HCT116 (cell line): ENCODE results near the gene GNAT1. TPM values are rescaled to one million over a fixed set of nuclear protein-coding genes. Genes with fewer than 3 reads are reported as not detected.
A peak's percentile ranks its signal among the peaks of the same experiment; 100 is the strongest.

Source experiments
- ATAC-seq: fragments of 200-7000 bp; cut with Tn5 transposase; 2 replicates; pipeline ENCODE4 v1.9.1; 2020; ENCODE audit warnings: mild to moderate bottlenecking, moderate library complexity
- BruUV-seq: library from RNA; stranded (reverse); fragments of 400-500 nt; replicated peaks from 2 replicates; lab custom pipeline; 2021; lab: Mats Ljungman, UMichigan
- CTCF ChIA-PET: fragments of 300-600 bp; sonication (Branson Sonifier 250); formaldehyde crosslinking; loops from one replicate; lab custom pipeline; 2021; ENCODE audit warnings: antibody characterized with exemption; lab: Charles Lee
- POLR2A ChIA-PET: fragments of 300-600, 350-600 bp; sonication (Branson Sonifier 250); formaldehyde crosslinking; loops from one replicate; lab custom pipeline; 2021; ENCODE audit warnings: antibody characterized with exemption; lab: Charles Lee
- RAD21 ChIA-PET, 2 experiments: fragments of 300-600 bp; sonication (Branson Sonifier 250); formaldehyde crosslinking; loops; one replicate each; lab custom pipeline; 2023; ENCODE audit warnings: low total read pairs in 2 of 2; ENCODE audit not compliant: uncharacterized antibody in 2 of 2, unreplicated experiment in 2 of 2, low non-redundant PET in 1 of 2; lab: Charles Lee
- DNase-seq: peaks from one replicate; pipeline ENCODE4 v3.0.0-alpha.2; 2010; ENCODE audit warnings: low read depth, low spot score
- H2AFZ ChIP-seq: fragments of 200-600 bp; shearing (Covaris generic), sonication (generic); 2 replicates; pipeline ENCODE4 v1.6.1; 2017; ENCODE audit warnings: low read depth, mixed run types, mixed read lengths, antibody characterized with exemption, low read length; ENCODE audit not compliant: poor library complexity, severe bottlenecking
- H3K27ac ChIP-seq: 2 replicates; pipeline ENCODE4 v1.5.1; 2012; ENCODE audit warnings: low read depth, low read length
- H3K27me3 ChIP-seq: fragments of 200-600 bp; sonication (generic); 2 replicates; pipeline ENCODE4 v1.6.1; 2016; ENCODE audit warnings: mixed run types, low read length, mixed read lengths; ENCODE audit not compliant: insufficient read depth
- H3K36me3 ChIP-seq, 2 experiments: fragments of 200-500 bp in 1 of 2; fragments of 200-600 bp in 1 of 2; sonication (Bioruptor generic) in 1 of 2; sonication (generic) in 1 of 2; 2 replicates each; pipeline versions ENCODE4 v1.5.1 to v1.6.1; 2014 to 2016; ENCODE audit warnings: low read length in 2 of 2, inconsistent platforms in 1 of 2, mixed read lengths in 1 of 2, mixed run types in 1 of 2; ENCODE audit not compliant: insufficient read depth in 2 of 2, control insufficient read depth in 1 of 2
- H3K4me1 ChIP-seq, 2 experiments: fragments of 200-600 bp in 1 of 2; sonication (generic) in 1 of 2; 2 replicates each; pipeline versions ENCODE4 v1.5.1 to v1.6.1; 2012 to 2017; ENCODE audit warnings: low read length in 2 of 2, inconsistent platforms in 1 of 2, mild to moderate bottlenecking in 1 of 2, mixed read lengths in 1 of 2, mixed run types in 1 of 2, moderate library complexity in 1 of 2; ENCODE audit not compliant: insufficient read depth in 2 of 2, control insufficient read depth in 1 of 2
- H3K4me2 ChIP-seq: fragments of 200-600 bp; sonication (generic); 2 replicates; pipeline ENCODE4 v1.6.1; 2017; ENCODE audit warnings: mixed run types, low read length, mixed read lengths
- H3K4me3 ChIP-seq, 2 experiments: fragments of 200-600 bp in 1 of 2; sonication (generic) in 1 of 2; replicated peaks in 1 of 2; 2 replicates each; pipeline ENCODE4 v1.5.1; 2011 to 2016; ENCODE audit warnings: low read length in 2 of 2, control low read depth in 1 of 2, low read depth in 1 of 2, mild to moderate bottlenecking in 1 of 2, mixed read lengths in 1 of 2, mixed run types in 1 of 2
- H3K79me2 ChIP-seq: fragments of 200-600 bp; sonication (generic); 2 replicates; pipeline ENCODE4 v1.6.1; 2017; ENCODE audit warnings: mild to moderate bottlenecking, mixed run types, low read length, moderate library complexity, mixed read lengths; ENCODE audit not compliant: insufficient read depth
- H3K9ac ChIP-seq: fragments of 200-600 bp; sonication (generic); 2 replicates; pipeline ENCODE4 v1.6.1; 2016; ENCODE audit warnings: low read length, mixed read lengths
- H3K9me2 ChIP-seq: fragments of 200-600 bp; sonication (generic), shearing (Covaris generic); 2 replicates; pipeline ENCODE4 v1.6.1; 2017; ENCODE audit warnings: mixed run types, mild to moderate bottlenecking, moderate library complexity; ENCODE audit not compliant: insufficient read depth
- H3K9me3 ChIP-seq, 2 experiments: fragments of 200-500 bp in 1 of 2; fragments of 200-600 bp in 1 of 2; sonication (Bioruptor generic) in 1 of 2; sonication (generic) in 1 of 2; 2 replicates each; pipeline ENCODE4 v1.6.1; 2014 to 2017; ENCODE audit warnings: low read length in 2 of 2, mixed read lengths in 2 of 2, inconsistent platforms in 1 of 2, low read depth in 1 of 2, mild to moderate bottlenecking in 1 of 2, mixed run types in 1 of 2, moderate library complexity in 1 of 2; ENCODE audit not compliant: control insufficient read depth in 1 of 2, insufficient read depth in 1 of 2
- H4K20me1 ChIP-seq: fragments of 200-600 bp; sonication (generic), shearing (Covaris generic); 2 replicates; pipeline ENCODE4 v1.6.1; 2017; ENCODE audit warnings: mixed run types, mild to moderate bottlenecking, moderate library complexity; ENCODE audit not compliant: insufficient read depth
- CBX3 ChIP-seq: IDR thresholded peaks from 2 replicates; pipeline ENCODE4 v1.6.1; 2012; ENCODE audit warnings: low read depth
- CEBPB ChIP-seq: IDR thresholded peaks from 2 replicates; pipeline ENCODE4 v1.6.1; 2012; ENCODE audit warnings: low read depth
- EZH2phosphoT487 ChIP-seq: fragments of 200-600 bp; IDR thresholded peaks from 2 replicates; pipeline ENCODE4 v1.6.1; 2018; ENCODE audit warnings: antibody characterized with exemption, borderline replicate concordance
- FOSL1 ChIP-seq: IDR thresholded peaks from 2 replicates; pipeline ENCODE4 v1.6.1; 2012; ENCODE audit warnings: low read depth
- REST ChIP-seq: IDR thresholded peaks from 2 replicates; pipeline ENCODE4 v1.6.1; 2012; ENCODE audit warnings: low read depth
- SIN3A ChIP-seq: IDR thresholded peaks from 2 replicates; pipeline ENCODE4 v1.6.1; 2012; ENCODE audit warnings: low read depth
- YY1 ChIP-seq: IDR thresholded peaks from 2 replicates; pipeline ENCODE4 v1.6.1; 2011; ENCODE audit warnings: low read length, low read depth, moderate library complexity, mild to moderate bottlenecking; ENCODE audit not compliant: insufficient replicate concordance; ENCODE audit errors: extremely low read depth
- intact Hi-C: fragments of 100-400 bp; cut with micrococcal nuclease; formaldehyde crosslinking; loops from 2 replicates; pipeline ENCODE4 v1.10.0; 2022
- total RNA-seq: library from RNA; stranded (reverse); gene quantifications from one replicate; pipeline ENCODE4 v1.2.1, GENCODE V29; 2021; ENCODE audit not compliant: unreplicated experiment
- TF ChIP-seq, protein P1 (sequence below): IDR thresholded peaks from 2 replicates; pipeline ENCODE4 v1.6.1; 2012

The GNAT1 gene
- total RNA-seq, 1 experiment from 2014 or later: not detected

DNA sequence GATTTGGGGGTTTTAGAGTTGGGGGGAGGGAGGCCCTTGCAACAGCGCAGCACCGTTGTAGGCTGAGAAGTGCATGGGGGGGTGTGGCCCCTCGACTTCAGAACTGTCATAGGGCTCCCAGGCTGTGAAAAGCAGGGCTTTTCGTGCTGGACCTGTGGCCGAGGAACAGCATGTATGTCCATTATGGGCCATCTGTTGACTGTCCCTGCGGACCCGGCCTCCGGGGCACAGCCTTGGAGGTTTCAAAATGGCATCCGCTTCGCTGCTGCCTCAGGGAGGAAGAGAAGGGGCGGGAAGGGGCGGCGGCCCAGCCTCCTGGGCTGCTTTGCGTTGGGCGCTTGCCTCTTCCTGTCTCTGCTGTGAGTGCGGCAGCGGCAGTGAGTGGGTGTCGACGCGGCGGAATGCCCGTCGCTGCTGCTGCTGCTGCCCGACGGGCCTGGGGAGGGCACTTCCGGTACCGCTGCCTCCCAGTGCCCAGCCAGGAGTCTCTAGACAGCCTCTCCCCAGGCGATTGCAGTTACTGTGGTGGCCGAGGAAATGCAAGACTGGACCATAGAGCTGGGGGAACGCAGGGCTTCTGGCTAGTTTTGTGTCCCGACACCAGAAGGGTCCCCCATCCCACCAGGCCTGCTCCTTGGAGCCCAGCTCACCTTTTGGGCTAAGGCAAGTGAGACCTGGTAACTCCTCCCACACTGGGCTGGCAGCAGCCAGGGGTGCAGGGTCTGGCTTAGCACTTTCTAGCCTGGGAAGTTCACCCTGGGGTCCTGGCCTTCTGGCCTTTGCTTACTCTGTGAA lies 46.5 kb downstream of the GNAT1 start:
- ChIA-PET CTCF (interaction anchor here (0.6 kb wide), 1 partner anchor 9 kb away, joined by 3 read pairs; no protein-coding TSS in a partner anchor), POLR2A (interaction anchor here (0.6 to 3.5 kb wide), 2 partner anchors 9 to 60 kb away, joined by 3 to 34 read pairs; no protein-coding TSS in a partner anchor), RAD21 (no interaction called here)
- no TSS peak for BruUV-seq
- Histone ChIP-seq H3K9me3 (no peaks in the 10 kb centered on the region), H3K36me3 (peaks cover 0 to 5% of the 10 kb centered on the region in 2 experiments; a peak in 1 of 4 replicates), H4K20me1 (0 out of 2 replicates have a peak, but pooled peaks cover 4% of the 10 kb centered on the region), H3K9me2 (no peaks in the 10 kb centered on the region), H3K4me1 (peaks cover 43 to 59% of the 10 kb centered on the region in 2 experiments), H3K27me3 (no peaks in the 10 kb centered on the region), H2AFZ (no peak overlapping the region), H3K4me3 (peak overlapping the region; percentile 80 to 89), H3K9ac (peak overlapping the region; percentile 79), H3K79me2 (peaks cover 67% of the 10 kb centered on the region), H3K27ac (peak overlapping the region; percentile 81), H3K4me2 (peak overlapping the region; percentile 86)
- DNase-seq (no peak), ATAC-seq (peak; percentile 6; the same call in 1 of the 2 replicates)
- peak; percentile 48 for TF ChIP-seq YY1
- TF ChIP-seq, protein P1, sequence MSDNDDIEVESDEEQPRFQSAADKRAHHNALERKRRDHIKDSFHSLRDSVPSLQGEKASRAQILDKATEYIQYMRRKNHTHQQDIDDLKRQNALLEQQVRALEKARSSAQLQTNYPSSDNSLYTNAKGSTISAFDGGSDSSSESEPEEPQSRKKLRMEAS: no peak
- intact Hi-C loops: no loop called here

DNA sequence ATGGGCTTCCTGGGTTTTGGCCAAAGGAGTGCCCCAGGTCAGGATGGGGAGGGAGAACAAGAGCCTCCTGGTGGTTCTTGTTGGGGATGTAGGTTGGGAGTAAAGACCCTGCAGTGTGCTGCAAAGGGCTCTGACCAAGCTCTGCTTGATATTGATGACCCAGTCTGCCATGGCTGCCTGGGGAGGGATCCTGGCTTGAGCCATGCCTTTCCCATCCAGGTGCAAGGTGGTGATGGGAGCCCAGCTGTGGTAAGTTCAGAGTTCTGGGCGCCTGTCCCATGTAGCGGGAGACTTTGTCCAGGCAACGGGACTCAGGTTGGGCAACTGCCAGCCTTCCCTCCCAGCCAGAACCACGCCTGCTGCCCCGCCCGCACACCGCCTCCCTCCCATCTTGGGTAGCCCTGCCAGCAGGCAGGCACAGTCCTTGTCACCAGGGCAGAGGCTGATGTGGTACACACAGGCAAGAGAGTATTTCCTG lies 47.2 kb downstream of the GNAT1 start:
- BruUV-seq: no TSS peak
- intact Hi-C loops: no loop called here

More for the DNA sequence above, 47.2 kb downstream of the GNAT1 start:
- Histone ChIP-seq H3K79me2 (peaks cover 73% of the 10 kb centered on the region), H3K27me3 (no peaks in the 10 kb centered on the region), H3K4me1 (peaks cover 41 to 55% of the 10 kb centered on the region in 2 experiments), H3K9ac (peak overlapping the region; percentile 79), H3K9me3 (no peaks in the 10 kb centered on the region), H3K27ac (peak overlapping the region; percentile 81), H3K4me2 (peak overlapping the region; percentile 86), H3K4me3 (peak overlapping the region; percentile 80 to 89), H3K9me2 (no peaks in the 10 kb centered on the region), H4K20me1 (0 out of 2 replicates have a peak, but pooled peaks cover 4% of the 10 kb centered on the region), H3K36me3 (peaks cover 0 to 5% of the 10 kb centered on the region in 2 experiments; a peak in 1 of 4 replicates), H2AFZ (no peak overlapping the region)
- ATAC-seq (no peak), DNase-seq (no peak)
- no peak for TF ChIP-seq EZH2phosphoT487
- TF ChIP-seq FOSL1: no peak
- TF ChIP-seq CEBPB: no peak
- no peak for TF ChIP-seq REST
- no peak for TF ChIP-seq CBX3
- TF ChIP-seq SIN3A: no peak
- TF ChIP-seq, protein P1: no peak
- no peak for TF ChIP-seq YY1
- ChIA-PET RAD21 (no interaction called here), POLR2A (interaction anchor here (3.5 kb wide), 1 partner anchor 9 kb away, joined by 34 read pairs; no protein-coding TSS in a partner anchor), CTCF (interaction anchor here (0.6 kb wide), 1 partner anchor 8 kb away, joined by 3 read pairs; no protein-coding TSS in a partner anchor)
